ENCODE results near the gene ARGFX. TPM values are rescaled to one million over a fixed set of nuclear protein-coding genes. Genes with fewer than 3 reads are reported as not detected.

The ARGFX gene
- total RNA-seq, 2 experiments from 2014 or later, result not detected

GRCh38 chr3:121529308-121529707 is 38.4 kb upstream of the ARGFX start:
- H3K4me3 ChIP-seq (ENCODE audit: low read depth, low read length, poor library complexity, severe bottlenecking), result no peak overlapping the region
- H3K4me1 ChIP-seq (ENCODE audit: insufficient read depth, low read length, poor library complexity, severe bottlenecking), result no peaks in the 10 kb centered on the region
- POLR2A ChIA-PET, result interaction anchor here (1.1 to 1.3 kb wide), 2 partner anchors 12 to 15 kb away, joined by 5 to 7 read pairs; no protein-coding TSS in a partner anchor
- H3K9me2 ChIP-seq (ENCODE audit: insufficient read depth, low read length), result no peaks in the 10 kb centered on the region
- no peak for DNase-seq (ENCODE audit: low spot score)
- H4K20me1 ChIP-seq (ENCODE audit: insufficient read depth, low read length), result no peaks in the 10 kb centered on the region
- intact Hi-C loops (cut with micrococcal nuclease; ENCODE audit: unreplicated experiment), result no loop called here
- no TSS peak for BruUV-seq (replicated peaks)
- TF ChIP-seq EZH2phosphoT487 (IDR thresholded peaks at IDR 0.05; ENCODE audit: borderline replicate concordance, low read depth, low read length) (no peak), CTCF (conservative IDR thresholded peaks at IDR 0.05; ENCODE audit: low read length) (peak; percentile 68)
- H3K27ac ChIP-seq (ENCODE audit: low read depth, low read length, poor library complexity, severe bottlenecking), result no peak overlapping the region
- no peak overlapping the region for H3K4me2 ChIP-seq (ENCODE audit: low read length)
- no peak overlapping the region for H2AFZ ChIP-seq (ENCODE audit: low read length)
- H3K36me3 ChIP-seq (ENCODE audit: insufficient read depth, low read length), result peaks cover 99% of the 10 kb centered on the region
- H3K9me3 ChIP-seq (ENCODE audit: low read length), result no peaks in the 10 kb centered on the region
- CTCF ChIA-PET (ENCODE audit: unreplicated experiment), result no interaction called here
- H3K79me2 ChIP-seq (ENCODE audit: insufficient read depth, low read depth, low read length), result peaks cover 14% of the 10 kb centered on the region; the same call in 1 of the 2 replicates

- POLR2A ChIA-PET, result interaction anchor here (0.9 kb wide), 1 partner anchor 10 kb away, joined by 3 read pairs; no protein-coding TSS in a partner anchor
- Histone ChIP-seq H2AFZ (ENCODE audit: low read length) (no peak overlapping the region), H3K36me3 (ENCODE audit: insufficient read depth, low read length) (peaks cover 99% of the 10 kb centered on the region), H3K79me2 (ENCODE audit: insufficient read depth, low read depth, low read length) (peaks cover 15% of the 10 kb centered on the region; the same call in 1 of the 2 replicates), H3K9me3 (ENCODE audit: low read length) (no peaks in the 10 kb centered on the region), H4K20me1 (ENCODE audit: insufficient read depth, low read length) (no peaks in the 10 kb centered on the region), H3K4me3 (ENCODE audit: low read depth, low read length, poor library complexity, severe bottlenecking) (no peak overlapping the region), H3K4me2 (ENCODE audit: low read length) (no peak overlapping the region), H3K27ac (ENCODE audit: low read depth, low read length, poor library complexity, severe bottlenecking) (no peak overlapping the region), H3K4me1 (ENCODE audit: insufficient read depth, low read length, poor library complexity, severe bottlenecking) (no peaks in the 10 kb centered on the region), H3K9me2 (ENCODE audit: insufficient read depth, low read length) (no peaks in the 10 kb centered on the region)
- DNase-seq (ENCODE audit: low spot score), result no peak
- TF ChIP-seq CTCF (conservative IDR thresholded peaks at IDR 0.05; ENCODE audit: low read length) (no peak), EZH2phosphoT487 (IDR thresholded peaks at IDR 0.05; ENCODE audit: borderline replicate concordance, low read depth, low read length) (no peak)
- BruUV-seq (replicated peaks), result no TSS peak
- intact Hi-C loops (cut with micrococcal nuclease; ENCODE audit: unreplicated experiment), result no loop called here
- CTCF ChIA-PET (ENCODE audit: unreplicated experiment), result no interaction called here
These were observed 36.5 kb upstream of the ARGFX start for GRCh38 chr3:121531269-121531668.

GRCh38 chr3:121542924-121543323 is 24.8 kb upstream of the ARGFX start:
- BruUV-seq (replicated peaks), result no TSS peak
- CTCF ChIA-PET (ENCODE audit: unreplicated experiment), result no interaction called here
- Histone ChIP-seq H3K27ac (ENCODE audit: low read depth, low read length, poor library complexity, severe bottlenecking) (no peak overlapping the region), H3K4me2 (ENCODE audit: low read length) (no peak overlapping the region), H3K36me3 (ENCODE audit: insufficient read depth, low read length) (peaks cover 68% of the 10 kb centered on the region), H3K9me2 (ENCODE audit: insufficient read depth, low read length) (no peaks in the 10 kb centered on the region), H3K4me1 (ENCODE audit: insufficient read depth, low read length, poor library complexity, severe bottlenecking) (peaks cover 15% of the 10 kb centered on the region), H3K4me3 (ENCODE audit: low read depth, low read length, poor library complexity, severe bottlenecking) (no peak overlapping the region), H4K20me1 (ENCODE audit: insufficient read depth, low read length) (no peaks in the 10 kb centered on the region), H3K9me3 (ENCODE audit: low read length) (no peaks in the 10 kb centered on the region), H2AFZ (ENCODE audit: low read length) (no peak overlapping the region), H3K79me2 (ENCODE audit: insufficient read depth, low read depth, low read length) (peaks cover 79% of the 10 kb centered on the region)
- TF ChIP-seq EZH2phosphoT487 (IDR thresholded peaks at IDR 0.05; ENCODE audit: borderline replicate concordance, low read depth, low read length) (no peak), CTCF (conservative IDR thresholded peaks at IDR 0.05; ENCODE audit: low read length) (no peak)
- no peak for DNase-seq (ENCODE audit: low spot score)
- POLR2A ChIA-PET, result interaction anchor here (0.8 kb wide), 1 partner anchor 10 kb away, joined by 3 read pairs; no protein-coding TSS in a partner anchor
- intact Hi-C loops (cut with micrococcal nuclease; ENCODE audit: unreplicated experiment), result no loop called here

Data from OCI-LY7 (cell line).